GM12892 (cell line): ENCODE results near the gene KIAA1549.

ENCODE experiments used
- POLR2A ChIP-seq: IDR thresholded peaks from 2 replicates; pipeline ENCODE4 v1.6.1; 2011; ENCODE audit warnings: low read depth, low read length, control low read depth
- POLR2AphosphoS5 ChIP-seq: IDR thresholded peaks from 2 replicates; pipeline ENCODE4 v1.6.1; 2011; ENCODE audit warnings: low read depth, low read length, control low read depth
- TAF1 ChIP-seq: IDR thresholded peaks from 2 replicates; pipeline ENCODE4 v1.6.1; 2011; ENCODE audit warnings: low read depth, mild to moderate bottlenecking, control low read depth, low read length, borderline replicate concordance

DNA sequence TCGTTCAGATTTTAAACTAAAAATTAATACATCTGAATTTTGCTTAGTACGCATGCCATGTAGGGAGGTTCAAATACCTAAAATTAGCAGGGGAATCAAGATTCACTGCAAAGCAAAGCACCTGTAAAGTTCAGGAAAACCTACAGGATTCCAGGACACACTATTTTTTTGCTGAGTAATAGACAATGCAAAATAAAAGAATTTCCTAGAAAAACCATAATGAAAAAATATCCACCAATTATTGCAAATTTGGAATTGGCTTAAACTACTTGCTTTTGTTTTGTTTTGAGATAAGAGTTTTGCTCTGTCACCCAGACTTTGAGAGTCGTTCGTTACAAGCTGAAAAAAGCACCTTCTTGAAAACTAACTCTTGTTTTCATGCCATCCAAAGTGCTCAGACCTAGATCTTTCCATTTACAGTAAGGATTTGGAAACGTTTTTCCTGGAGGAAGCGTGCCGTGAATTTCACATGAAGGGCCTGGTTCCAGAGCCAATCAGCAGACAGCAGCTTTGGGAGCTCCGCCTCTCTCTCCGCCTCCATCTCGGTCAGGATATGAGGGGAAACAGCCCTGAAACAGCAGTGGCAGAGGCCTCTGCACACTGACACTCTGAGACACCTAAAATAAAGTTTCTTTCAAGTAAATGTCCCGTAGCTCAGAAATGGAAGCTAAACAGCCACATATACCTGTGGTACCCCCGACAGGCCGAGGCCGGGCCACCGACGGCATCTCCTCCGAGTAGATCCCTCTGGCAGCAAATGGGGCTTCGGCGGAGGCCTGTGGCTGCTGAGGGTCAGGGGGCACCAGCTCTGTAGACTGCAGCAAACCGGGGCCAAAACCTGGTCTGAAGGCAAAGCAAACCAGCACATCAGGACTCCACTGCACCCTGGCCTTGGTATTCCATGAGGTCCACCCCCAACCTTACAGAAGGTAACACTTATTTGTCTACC lies 137.3 kb downstream of the KIAA1549 start:
- TF ChIP-seq POLR2A (no peak), TAF1 (no peak), POLR2AphosphoS5 (no peak)
